DMS114 treated with DMSO at 0.1 percent for 48 hours (cell line): Measurements from ENCODE around the gene CD209.

ENCODE experiments used
- DNase-seq: peaks from one replicate; lab custom pipeline; 2025; ENCODE audit not compliant: unreplicated experiment; lab: John Stamatoyannopoulos, UW

The CD209 gene

GRCh38 chr19:7706188-7706954 lies 41.0 kb downstream of the CD209 start:
- no peak for DNase-seq

GRCh38 chr19:7705387-7706187 lies 41.7 kb downstream of the CD209 start:
- no peak for DNase-seq

- no peak for DNase-seq
Observed at GRCh38 chr19:7704280-7705060, 42.9 kb downstream of the CD209 start.

GRCh38 chr19:7703332-7703731 lies 44.0 kb downstream of the CD209 start:
- DNase-seq: no peak

GRCh38 chr19:7701654-7702457 lies 45.5 kb downstream of the CD209 start, which contains the start of gene FCER2:
TSS of gene FCER2 (minus strand) at chr19:7702131. CDS start at chr19:7699760, 2,371 bp downstream.
- DNase-seq: no peak

GRCh38 chr19:7701049-7701653 lies 46.2 kb downstream of the CD209 start:
- no peak for DNase-seq

GRCh38 chr19:7699417-7700401 lies 47.6 kb downstream of the CD209 start:
- DNase-seq: no peak

- DNase-seq: no peak
Observed at GRCh38 chr19:7699003-7699402, 48.3 kb downstream of the CD209 start.

- DNase-seq: no peak
Observed at GRCh38 chr19:7698583-7698982, 48.8 kb downstream of the CD209 start.

GRCh38 chr19:7697721-7698287 lies 49.5 kb downstream of the CD209 start:
- no peak for DNase-seq

GRCh38 chr19:7694499-7694898 lies 52.8 kb downstream of the CD209 start:
- no peak for DNase-seq

- DNase-seq: no peak
Observed at GRCh38 chr19:7692417-7693088, 54.8 kb downstream of the CD209 start.

- no peak for DNase-seq
Observed at GRCh38 chr19:7691497-7691896, 55.8 kb downstream of the CD209 start.

- DNase-seq: no peak
Observed at GRCh38 chr19:7690779-7691258, 56.5 kb downstream of the CD209 start.
